Measurements from ENCODE around the gene DACH1. TPM values are rescaled to one million over a fixed set of nuclear protein-coding genes. Genes with fewer than 3 reads are reported as not detected.

DACH1 gene
- total RNA-seq, 2 donors from 2014 or later = 0.14 to 0.17 TPM

DNA sequence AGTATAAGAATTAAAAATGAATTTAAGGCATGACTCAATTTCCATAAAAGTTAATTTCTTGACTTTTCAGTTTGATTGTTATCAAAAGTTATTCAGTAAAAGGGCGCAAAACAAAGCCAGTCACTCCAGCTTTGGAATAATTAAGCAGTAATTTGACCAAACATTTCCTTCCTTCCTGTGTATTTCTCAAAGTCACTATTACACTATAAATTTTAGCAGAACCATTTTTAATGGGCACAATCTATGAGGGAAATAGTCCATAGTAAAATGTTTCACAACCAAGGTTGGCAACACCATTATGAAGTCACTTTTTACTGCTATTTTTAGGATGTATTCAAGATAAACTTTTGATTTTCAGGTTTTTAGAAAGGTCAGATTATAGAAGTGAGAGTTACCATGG, 91.0 kb downstream of the DACH1 start:
- Mint-ChIP-seq H3K9me3 (peaks cover 0 to 2% of the 10 kb centered on the region in 2 donors), H3K4me1 (ENCODE audit: low read depth) (no peaks in the 10 kb centered on the region), H3K27me3 (ENCODE audit: low read depth) (no peaks in the 10 kb centered on the region), H3K4me3 (no peak overlapping the region), H3K27ac (no peak overlapping the region), H3K36me3 (ENCODE audit: insufficient read depth in 2 of 2) (no peaks in the 10 kb centered on the region)
- no peak for DNase-seq
- ATAC-seq (replicated peaks in 1 of 2) = no peak

DNA sequence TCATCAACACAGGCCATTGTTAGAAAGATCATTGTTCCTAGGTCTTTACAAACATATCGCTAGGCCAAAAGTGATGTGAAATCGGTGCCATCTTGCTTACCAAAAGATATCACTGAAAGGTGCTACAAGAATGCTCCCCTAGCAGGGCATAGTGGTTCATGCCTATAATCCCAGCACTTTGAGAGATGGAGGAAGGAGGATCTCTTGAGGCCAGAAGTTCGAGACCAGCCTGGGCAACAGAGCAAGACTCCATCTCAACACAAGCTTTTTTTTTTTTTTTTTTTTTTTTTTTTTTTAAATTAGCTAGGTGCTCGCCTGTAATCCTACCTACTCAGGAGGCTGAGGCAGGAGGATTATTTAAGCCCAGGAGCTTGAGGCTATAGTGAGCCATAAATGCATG, 92.1 kb downstream of the DACH1 start:
- Mint-ChIP-seq H3K9me3 (peaks cover 0 to 2% of the 10 kb centered on the region in 2 donors), H3K4me3 (no peak overlapping the region), H3K27me3 (ENCODE audit: low read depth) (no peaks in the 10 kb centered on the region), H3K27ac (no peak overlapping the region), H3K4me1 (ENCODE audit: low read depth) (no peaks in the 10 kb centered on the region), H3K36me3 (ENCODE audit: insufficient read depth in 2 of 2) (no peaks in the 10 kb centered on the region)
- DNase-seq (no peak), ATAC-seq (replicated peaks in 1 of 2) (no peak)

- ATAC-seq (replicated peaks in 1 of 2) = no peak
These were observed 93.5 kb downstream of the DACH1 start for GRCh38 chr13:71773531-71773930.

GRCh38 chr13:71772361-71772760, 94.6 kb downstream of the DACH1 start:
- peaks cover 0 to 2% of the 10 kb centered on the region in 2 donors for H3K9me3 Mint-ChIP-seq
- DNase-seq = no peak
- H3K4me1 Mint-ChIP-seq (ENCODE audit: low read depth) = no peaks in the 10 kb centered on the region
- H3K27me3 Mint-ChIP-seq (ENCODE audit: low read depth) = no peaks in the 10 kb centered on the region
- H3K27ac Mint-ChIP-seq = no peak overlapping the region
- no peak for ATAC-seq (replicated peaks in 1 of 2)
- no peak overlapping the region for H3K4me3 Mint-ChIP-seq
- H3K36me3 Mint-ChIP-seq (ENCODE audit: insufficient read depth in 2 of 2) = no peaks in the 10 kb centered on the region

More at GRCh38 chr13:71773531-71773930, 93.5 kb downstream of the DACH1 start:
- no peaks in the 10 kb centered on the region for H3K27me3 Mint-ChIP-seq (ENCODE audit: low read depth)
- H3K4me3 Mint-ChIP-seq = no peak overlapping the region
- H3K27ac Mint-ChIP-seq = no peak overlapping the region
- no peaks in the 10 kb centered on the region for H3K4me1 Mint-ChIP-seq (ENCODE audit: low read depth)
- H3K9me3 Mint-ChIP-seq = peaks cover 0 to 2% of the 10 kb centered on the region in 2 donors
- H3K36me3 Mint-ChIP-seq (ENCODE audit: insufficient read depth in 2 of 2) = no peaks in the 10 kb centered on the region
- no peak for DNase-seq

DNA sequence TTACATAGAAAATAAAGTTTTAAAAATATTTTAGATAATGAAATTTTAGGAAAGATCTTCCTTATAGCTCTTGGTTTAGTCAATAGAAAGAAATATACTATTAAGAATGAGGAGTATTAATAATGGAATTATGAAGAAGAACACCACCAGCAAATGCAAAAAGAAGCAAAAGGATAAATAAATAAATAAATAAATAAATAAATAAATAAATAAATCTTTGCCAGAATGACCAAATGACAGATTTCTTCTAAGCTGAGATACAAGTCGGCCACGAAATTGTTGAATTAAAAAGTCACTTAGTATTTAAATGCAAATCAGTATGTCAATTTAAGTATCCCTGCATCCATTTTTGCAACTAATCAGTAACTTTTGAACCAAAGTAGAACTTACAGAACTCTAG, 95.9 kb downstream of the DACH1 start:
- DNase-seq (no peak), ATAC-seq (replicated peaks in 1 of 2) (no peak)
- H3K4me1 Mint-ChIP-seq (ENCODE audit: low read depth) = no peaks in the 10 kb centered on the region
- H3K27me3 Mint-ChIP-seq (ENCODE audit: low read depth) = no peaks in the 10 kb centered on the region
- H3K9me3 Mint-ChIP-seq = no peaks in the 10 kb centered on the region
- no peak overlapping the region for H3K4me3 Mint-ChIP-seq
- no peak overlapping the region for H3K27ac Mint-ChIP-seq
- no peaks in the 10 kb centered on the region for H3K36me3 Mint-ChIP-seq (ENCODE audit: insufficient read depth in 2 of 2)

- no peaks in the 10 kb centered on the region for H3K9me3 Mint-ChIP-seq
- H3K36me3 Mint-ChIP-seq (ENCODE audit: insufficient read depth in 2 of 2) = no peaks in the 10 kb centered on the region
- DNase-seq (no peak), ATAC-seq (replicated peaks in 1 of 2) (no peak)
- H3K27ac Mint-ChIP-seq = no peak overlapping the region
- H3K4me3 Mint-ChIP-seq = no peak overlapping the region
- H3K4me1 Mint-ChIP-seq (ENCODE audit: low read depth) = no peaks in the 10 kb centered on the region
- no peaks in the 10 kb centered on the region for H3K27me3 Mint-ChIP-seq (ENCODE audit: low read depth)
These were observed 96.3 kb downstream of the DACH1 start for GRCh38 chr13:71770710-71771109.

GRCh38 chr13:71768881-71769280, 98.1 kb downstream of the DACH1 start:
- Mint-ChIP-seq H3K27me3 (ENCODE audit: low read depth) (no peaks in the 10 kb centered on the region), H3K27ac (no peak overlapping the region), H3K4me1 (ENCODE audit: low read depth) (no peaks in the 10 kb centered on the region), H3K4me3 (no peak overlapping the region), H3K36me3 (ENCODE audit: insufficient read depth in 2 of 2) (no peaks in the 10 kb centered on the region), H3K9me3 (peaks cover 0 to 4% of the 10 kb centered on the region in 2 donors)
- ATAC-seq (replicated peaks in 1 of 2) (no peak), DNase-seq (no peak)

DNA sequence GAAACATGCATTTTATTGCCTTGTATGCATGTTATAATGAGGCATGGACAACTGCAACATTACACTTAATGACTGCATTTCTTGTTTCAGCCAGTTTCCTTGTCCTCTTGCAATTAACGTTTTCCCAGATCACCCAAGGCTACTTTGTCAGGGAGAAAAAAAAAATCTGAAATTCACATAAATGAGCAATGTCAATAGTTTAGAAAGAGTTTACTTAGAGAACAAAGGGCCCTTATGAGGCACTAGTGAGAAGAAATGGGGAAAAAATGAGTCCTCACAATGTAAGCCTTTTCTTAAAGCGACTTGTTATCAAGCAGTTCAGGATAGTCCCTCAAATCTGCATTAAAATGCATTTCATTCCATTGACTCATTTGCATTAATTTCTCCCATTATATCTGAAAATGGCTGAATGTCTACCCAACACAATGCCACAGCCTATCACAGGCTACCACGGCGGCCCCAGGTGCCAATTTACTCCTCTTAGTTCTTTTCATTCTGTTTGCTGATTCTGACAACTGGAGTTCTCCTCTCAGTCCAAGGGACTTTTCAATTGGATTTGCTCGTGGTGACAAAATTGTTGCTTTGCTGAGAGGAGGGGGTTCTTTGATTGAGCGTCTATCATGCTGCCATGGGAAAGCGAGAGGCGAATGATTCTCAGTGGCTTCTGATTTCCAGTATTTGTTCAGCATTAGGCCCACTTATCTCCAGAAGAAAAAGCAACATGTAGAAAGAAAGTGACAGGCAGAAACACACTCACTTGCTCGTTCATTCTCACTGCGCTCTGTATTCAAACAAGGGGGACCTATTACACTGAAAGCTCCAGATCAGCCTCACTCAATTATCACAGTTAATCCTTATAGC, 107.1 kb downstream of the DACH1 start:
- no peak overlapping the region for H3K27ac Mint-ChIP-seq
- no peaks in the 10 kb centered on the region for H3K27me3 Mint-ChIP-seq (ENCODE audit: low read depth)
- no peak overlapping the region for H3K4me3 Mint-ChIP-seq
- H3K36me3 Mint-ChIP-seq (ENCODE audit: insufficient read depth in 2 of 2) = no peaks in the 10 kb centered on the region
- no peaks in the 10 kb centered on the region for H3K4me1 Mint-ChIP-seq (ENCODE audit: low read depth)
- ATAC-seq (replicated peaks in 1 of 2) = no peak
- DNase-seq = no peak
- peaks cover 0 to 2% of the 10 kb centered on the region in 2 donors for H3K9me3 Mint-ChIP-seq

DNA sequence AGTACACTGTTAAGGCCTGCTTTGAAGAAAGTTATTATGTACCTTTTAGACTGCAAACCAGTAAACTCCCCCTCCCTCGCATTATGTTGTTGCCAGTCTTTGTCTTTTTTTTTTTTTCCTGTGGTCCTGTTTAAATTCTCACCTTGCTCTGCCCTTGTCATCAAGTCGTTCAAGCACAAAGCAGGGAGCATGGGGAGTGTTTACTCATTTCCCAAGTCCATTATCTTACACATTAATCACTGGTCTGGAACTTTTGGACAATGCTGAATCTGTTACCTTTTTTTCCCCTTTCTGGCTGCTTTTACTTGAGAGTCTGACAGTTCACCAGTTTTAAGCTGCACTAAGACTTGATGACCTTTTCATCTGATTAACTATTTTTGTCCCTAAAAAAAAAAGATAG, 108.2 kb downstream of the DACH1 start:
- Mint-ChIP-seq H3K9me3 (peaks cover 0 to 1% of the 10 kb centered on the region in 2 donors), H3K4me3 (no peak overlapping the region), H3K4me1 (ENCODE audit: low read depth) (no peaks in the 10 kb centered on the region), H3K27ac (no peak overlapping the region), H3K36me3 (ENCODE audit: insufficient read depth in 2 of 2) (no peaks in the 10 kb centered on the region), H3K27me3 (ENCODE audit: low read depth) (no peaks in the 10 kb centered on the region)
- ATAC-seq (replicated peaks in 1 of 2) (no peak), DNase-seq (no peak)

GRCh38 chr13:71754407-71754974, 112.5 kb downstream of the DACH1 start:
- H3K4me3 Mint-ChIP-seq = no peak overlapping the region
- H3K27ac Mint-ChIP-seq = no peak overlapping the region
- H3K4me1 Mint-ChIP-seq (ENCODE audit: low read depth) = no peaks in the 10 kb centered on the region
- peaks cover 0 to 2% of the 10 kb centered on the region in 2 donors for H3K9me3 Mint-ChIP-seq
- no peaks in the 10 kb centered on the region for H3K36me3 Mint-ChIP-seq (ENCODE audit: insufficient read depth in 2 of 2)
- DNase-seq (no peak), ATAC-seq (replicated peaks in 1 of 2) (no peak)
- H3K27me3 Mint-ChIP-seq (ENCODE audit: low read depth) = no peaks in the 10 kb centered on the region

DNA sequence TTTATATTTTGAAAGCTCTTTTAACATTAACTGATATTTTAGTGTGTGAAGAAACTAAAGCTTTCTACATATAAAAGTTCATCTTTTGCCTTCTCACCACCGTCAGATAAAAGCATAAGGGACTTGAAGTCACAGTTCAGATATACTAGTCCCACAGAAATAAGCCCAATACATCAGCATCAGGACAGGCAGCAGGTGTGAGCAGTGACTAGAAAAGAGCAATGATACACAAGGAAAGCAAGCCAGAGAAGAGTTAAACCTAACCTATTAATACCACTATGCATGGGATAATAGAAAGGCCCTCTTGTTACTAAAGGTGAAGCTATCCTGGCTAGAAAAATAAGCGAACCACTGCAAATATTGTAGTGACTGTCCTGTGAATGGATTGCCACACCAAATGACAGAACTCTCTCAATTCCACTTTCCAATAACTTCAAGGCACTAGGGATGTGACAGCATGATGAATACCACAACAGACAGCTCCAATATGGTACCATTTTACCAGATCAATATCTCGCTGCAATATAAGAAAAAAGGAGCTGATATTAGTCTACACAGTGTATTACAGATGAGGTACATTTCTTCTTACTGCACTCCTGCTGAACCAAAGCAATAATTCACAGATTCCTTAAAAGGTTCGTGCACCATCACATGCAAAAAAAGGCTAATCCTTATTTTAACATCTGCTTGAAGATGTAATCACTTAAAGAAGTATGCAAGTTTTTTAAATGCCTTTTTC, 114.1 kb downstream of the DACH1 start:
- Mint-ChIP-seq H3K36me3 (ENCODE audit: insufficient read depth in 2 of 2) (no peaks in the 10 kb centered on the region), H3K27ac (no peak overlapping the region), H3K27me3 (ENCODE audit: low read depth) (no peaks in the 10 kb centered on the region), H3K4me3 (no peak overlapping the region), H3K4me1 (ENCODE audit: low read depth) (no peaks in the 10 kb centered on the region), H3K9me3 (peaks cover 0 to 2% of the 10 kb centered on the region in 2 donors)
- DNase-seq = no peak
- no peak for ATAC-seq (replicated peaks in 1 of 2)

DNA sequence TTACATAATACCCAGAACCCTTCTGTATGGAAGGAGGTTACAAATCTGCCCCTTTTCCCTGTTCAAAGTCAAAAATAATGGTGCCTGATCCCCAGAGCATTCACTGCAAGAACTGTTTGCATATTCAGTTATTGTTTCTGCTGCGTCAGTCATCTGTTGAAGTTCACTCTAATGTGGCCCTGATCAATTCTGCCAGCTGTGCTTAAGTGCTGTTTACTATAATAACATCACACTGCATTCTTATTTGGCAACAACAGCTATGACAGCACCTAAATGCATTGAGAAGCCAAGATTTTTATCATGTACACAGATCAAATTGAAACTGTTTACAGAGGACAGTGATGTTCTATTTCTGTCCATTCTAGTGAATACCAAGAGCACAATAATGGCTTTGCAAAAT, 115.9 kb downstream of the DACH1 start:
- Mint-ChIP-seq H3K27ac (no peak overlapping the region), H3K9me3 (peaks cover 0 to 2% of the 10 kb centered on the region in 2 donors), H3K4me3 (no peak overlapping the region), H3K27me3 (ENCODE audit: low read depth) (no peaks in the 10 kb centered on the region), H3K4me1 (ENCODE audit: low read depth) (no peaks in the 10 kb centered on the region), H3K36me3 (ENCODE audit: insufficient read depth in 2 of 2) (no peaks in the 10 kb centered on the region)
- ATAC-seq (replicated peaks in 1 of 2) (no peak), DNase-seq (no peak)

DNA sequence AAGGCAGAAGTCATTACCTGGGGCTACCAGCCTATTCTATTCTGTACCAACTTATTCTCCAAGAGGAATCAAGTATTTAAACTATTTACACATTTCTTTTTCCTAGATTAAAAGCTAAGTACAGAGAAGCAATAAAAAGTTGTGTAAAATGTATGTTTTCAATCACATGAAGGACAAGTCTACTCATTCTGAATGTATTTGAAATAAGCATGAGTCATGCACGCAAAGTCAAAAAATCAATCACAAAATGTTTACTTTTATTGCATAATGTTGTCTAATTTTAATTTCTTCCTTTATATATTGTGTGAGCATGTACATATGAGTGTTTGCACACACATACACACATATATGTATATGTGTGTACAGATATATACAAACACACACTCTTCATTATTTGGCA, 136.7 kb downstream of the DACH1 start:
- no peak for ATAC-seq (replicated peaks in 1 of 2)
- DNase-seq = no peak
- H3K4me1 Mint-ChIP-seq (ENCODE audit: low read depth) = no peaks in the 10 kb centered on the region
- no peak overlapping the region for H3K4me3 Mint-ChIP-seq
- H3K9me3 Mint-ChIP-seq = no peaks in the 10 kb centered on the region
- H3K27ac Mint-ChIP-seq = no peak overlapping the region
- H3K27me3 Mint-ChIP-seq (ENCODE audit: low read depth) = no peaks in the 10 kb centered on the region
- no peaks in the 10 kb centered on the region for H3K36me3 Mint-ChIP-seq (ENCODE audit: insufficient read depth in 2 of 2)

Measured in activated T-cell treated with anti-CD3 and anti-CD28 coated beads, Interleukin-2, amount 50 U/mL, for 72 hours (primary cell).